ENCODE measurements around the gene NMT1. TPM values are rescaled to one million over a fixed set of nuclear protein-coding genes. Genes with fewer than 3 reads are reported as not detected.

NMT1 gene
- total and polyA plus RNA-seq, 2 of the 13 experiments (the other 11 are each of a cell fraction or from before 2014, with no cell fraction given) = 75.7 to 142 TPM

DNA sequence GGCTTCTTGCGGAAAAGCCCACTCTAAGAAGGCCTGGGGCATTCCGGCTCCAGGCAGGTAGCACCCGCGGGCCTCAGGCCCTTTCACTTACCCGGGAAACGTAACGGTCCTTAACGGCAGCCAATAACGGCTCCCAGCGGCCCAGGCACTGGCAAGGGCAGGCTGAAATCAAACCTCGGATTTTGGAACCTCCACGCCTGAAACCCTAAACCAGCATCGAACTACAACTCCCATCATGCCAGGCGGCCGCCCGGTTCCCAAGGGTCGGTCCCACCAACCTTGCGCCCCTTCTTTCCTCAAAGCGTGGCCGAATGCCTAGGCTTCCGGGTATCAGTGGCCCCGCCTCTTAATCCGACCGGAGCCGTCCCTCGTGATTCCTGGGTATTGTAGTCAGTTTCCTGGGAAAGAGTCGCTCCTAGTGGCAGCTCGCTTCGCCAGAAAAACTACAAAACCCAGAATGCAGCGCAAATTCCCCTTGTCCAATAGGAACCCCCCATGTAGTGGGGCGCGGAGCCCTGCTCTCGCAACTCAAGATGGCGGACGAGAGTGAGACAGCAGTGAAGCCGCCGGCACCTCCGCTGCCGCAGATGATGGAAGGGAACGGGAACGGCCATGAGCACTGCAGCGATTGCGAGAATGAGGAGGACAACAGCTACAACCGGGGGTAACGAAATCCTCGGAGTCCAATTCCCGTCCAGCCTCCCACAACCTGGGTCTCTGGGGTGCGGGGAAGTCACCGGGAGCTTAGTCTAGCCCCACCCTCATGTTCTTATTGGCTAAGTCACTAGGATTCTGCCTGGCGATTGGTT lies at the start of gene NMT1 (continued):
- TF ChIP-seq PCBP2 (optimal IDR thresholded peaks at IDR 0.05; ENCODE audit: low read depth, low read length, poor library complexity, severe bottlenecking) (no peak), ZNF225 (CRISPR knock-in tag; IDR thresholded peaks at IDR 0.05) (peak; percentile 72; the same call in 1 of the 2 replicates), ZBTB21 (CRISPR knock-in tag; IDR thresholded peaks at IDR 0.05) (no peak), ZNF768 (CRISPR knock-in tag; IDR thresholded peaks at IDR 0.05) (peak; percentile 34; the same call in 1 of the 2 replicates), ZNF598 (CRISPR knock-in tag; IDR thresholded peaks at IDR 0.05; ENCODE audit: borderline replicate concordance) (no peak; the same call in 1 of the 2 replicates), TCF7 (IDR thresholded peaks at IDR 0.05; ENCODE audit: low read depth) (0 out of 2 replicates have a peak, but pooled peaks have one; percentile 15), SP1 (IDR thresholded peaks at IDR 0.05) (peak; percentile 48; the same call in 1 of the 2 replicates), SP1 (CRISPR knock-in tag; IDR thresholded peaks at IDR 0.05) (peak; percentile 87), MYC (CRISPR knock-in tag; IDR thresholded peaks at IDR 0.05; ENCODE audit: borderline replicate concordance) (peak; percentile 96), SRY (CRISPR knock-in tag; IDR thresholded peaks at IDR 0.05) (peak; percentile 93), ZNF44 (CRISPR knock-in tag; IDR thresholded peaks at IDR 0.05) (peak; percentile 81; the same call in 1 of the 2 replicates), TSC22D2 (CRISPR knock-in tag; IDR thresholded peaks at IDR 0.05; ENCODE audit: borderline replicate concordance) (peak; percentile 91), SSRP1 (CRISPR knock-in tag; IDR thresholded peaks at IDR 0.05) (peak; percentile 79), FOXK1 (CRISPR knock-in tag; IDR thresholded peaks at IDR 0.05; ENCODE audit: borderline replicate concordance, low read depth) (peak; percentile 83; the same call in 1 of the 2 replicates), ZNF564 (CRISPR knock-in tag; IDR thresholded peaks at IDR 0.05) (peak; percentile 76; the same call in 1 of the 2 replicates), NR2F2 (IDR thresholded peaks at IDR 0.05; ENCODE audit: borderline replicate concordance, low read depth) (peak; percentile 25; the same call in 1 of the 2 replicates), IRX3 (CRISPR knock-in tag; IDR thresholded peaks at IDR 0.05; ENCODE audit: borderline replicate concordance, low read depth) (no peak), POLR2A (IDR thresholded peaks at IDR 0.05; ENCODE audit: insufficient read depth in 1 of 2, low read depth in 2 of 2, low read length in 2 of 2) (peak; percentile 91 to 96), ELF4 (CRISPR knock-in tag; IDR thresholded peaks at IDR 0.05; ENCODE audit: borderline replicate concordance) (peak; percentile 100), SMARCE1 (IDR thresholded peaks at IDR 0.05; ENCODE audit: borderline replicate concordance) (no peak), JARID2 (CRISPR knock-in tag; IDR thresholded peaks at IDR 0.05; ENCODE audit: insufficient replicate concordance) (peak; percentile 92), NFATC3 (CRISPR knock-in tag; IDR thresholded peaks at IDR 0.05) (no peak; the same call in 1 of the 2 replicates), AGO1 (IDR thresholded peaks at IDR 0.05; ENCODE audit: low read depth, low read length, poor library complexity, severe bottlenecking) (no peak), NR2C2 (CRISPR knock-in tag; IDR thresholded peaks at IDR 0.05; ENCODE audit: borderline replicate concordance) (peak; percentile 95)
- TF ChIP-seq, protein P1, sequence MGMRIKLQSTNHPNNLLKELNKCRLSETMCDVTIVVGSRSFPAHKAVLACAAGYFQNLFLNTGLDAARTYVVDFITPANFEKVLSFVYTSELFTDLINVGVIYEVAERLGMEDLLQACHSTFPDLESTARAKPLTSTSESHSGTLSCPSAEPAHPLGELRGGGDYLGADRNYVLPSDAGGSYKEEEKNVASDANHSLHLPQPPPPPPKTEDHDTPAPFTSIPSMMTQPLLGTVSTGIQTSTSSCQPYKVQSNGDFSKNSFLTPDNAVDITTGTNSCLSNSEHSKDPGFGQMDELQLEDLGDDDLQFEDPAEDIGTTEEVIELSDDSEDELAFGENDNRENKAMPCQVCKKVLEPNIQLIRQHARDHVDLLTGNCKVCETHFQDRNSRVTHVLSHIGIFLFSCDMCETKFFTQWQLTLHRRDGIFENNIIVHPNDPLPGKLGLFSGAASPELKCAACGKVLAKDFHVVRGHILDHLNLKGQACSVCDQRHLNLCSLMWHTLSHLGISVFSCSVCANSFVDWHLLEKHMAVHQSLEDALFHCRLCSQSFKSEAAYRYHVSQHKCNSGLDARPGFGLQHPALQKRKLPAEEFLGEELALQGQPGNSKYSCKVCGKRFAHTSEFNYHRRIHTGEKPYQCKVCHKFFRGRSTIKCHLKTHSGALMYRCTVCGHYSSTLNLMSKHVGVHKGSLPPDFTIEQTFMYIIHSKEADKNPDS (CRISPR knock-in tag; IDR thresholded peaks at IDR 0.05) = 0 out of 2 replicates have a peak, but pooled peaks have one; percentile 54
- TF ChIP-seq, protein P2, sequence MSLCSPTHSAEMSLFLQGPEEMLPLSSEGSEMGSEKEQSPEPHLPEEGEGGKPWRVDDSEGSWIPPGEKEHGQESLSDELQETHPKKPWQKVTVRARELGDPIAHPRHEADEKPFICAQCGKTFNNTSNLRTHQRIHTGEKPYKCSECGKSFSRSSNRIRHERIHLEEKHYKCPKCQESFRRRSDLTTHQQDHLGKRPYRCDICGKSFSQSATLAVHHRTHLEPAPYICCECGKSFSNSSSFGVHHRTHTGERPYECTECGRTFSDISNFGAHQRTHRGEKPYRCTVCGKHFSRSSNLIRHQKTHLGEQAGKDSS (CRISPR knock-in tag; IDR thresholded peaks at IDR 0.05; ENCODE audit: borderline replicate concordance, low read depth) = no peak
- TF ChIP-seq, protein P3, sequence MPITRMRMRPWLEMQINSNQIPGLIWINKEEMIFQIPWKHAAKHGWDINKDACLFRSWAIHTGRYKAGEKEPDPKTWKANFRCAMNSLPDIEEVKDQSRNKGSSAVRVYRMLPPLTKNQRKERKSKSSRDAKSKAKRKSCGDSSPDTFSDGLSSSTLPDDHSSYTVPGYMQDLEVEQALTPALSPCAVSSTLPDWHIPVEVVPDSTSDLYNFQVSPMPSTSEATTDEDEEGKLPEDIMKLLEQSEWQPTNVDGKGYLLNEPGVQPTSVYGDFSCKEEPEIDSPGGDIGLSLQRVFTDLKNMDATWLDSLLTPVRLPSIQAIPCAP (CRISPR knock-in tag; IDR thresholded peaks at IDR 0.05; ENCODE audit: low read depth) = peak; percentile 66; the same call in 1 of the 2 replicates

Data from HepG2 (cell line).